ENCODE results near the gene RBM17.
A peak's percentile ranks its signal among the peaks of the same experiment; 100 is the strongest.
"Not testable (repeated sequence)": the region's sequence is repeated elsewhere in the genome, so short reads cannot be mapped to it uniquely, and the experiment has no call there.

RBM17 gene

GRCh38 chr10:6163364-6164270 lies 74.8 kb downstream of the RBM17 start:
- peak; percentile 37 for DNase-seq

- no peak for DNase-seq
Observed at GRCh38 chr10:6164271-6165095, 75.6 kb downstream of the RBM17 start.

DNA sequence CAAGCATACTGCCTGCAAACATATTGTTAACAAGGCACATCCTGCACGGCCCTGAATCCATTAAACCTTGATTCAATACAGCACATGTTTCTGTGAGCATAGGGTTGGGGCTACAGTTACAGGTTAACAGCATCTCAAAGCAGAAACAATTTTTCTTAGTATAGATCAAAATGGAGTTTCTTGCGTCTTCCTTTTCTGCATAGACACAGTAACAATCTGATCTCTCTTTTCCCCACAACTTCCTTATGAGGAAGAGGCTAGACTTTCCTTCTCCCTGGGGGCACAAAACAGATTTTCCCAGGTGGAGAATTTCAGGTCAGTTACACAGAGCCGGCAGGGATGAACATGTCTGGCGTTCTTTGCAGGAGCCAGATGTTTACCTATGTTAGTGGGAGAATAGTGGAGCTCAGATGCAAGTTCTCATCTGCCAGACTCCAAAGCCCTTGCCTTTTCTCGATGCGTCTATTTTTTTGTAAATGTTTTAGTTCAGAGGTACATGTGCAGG lies 76.4 kb downstream of the RBM17 start:
- DNase-seq = no peak

DNA sequence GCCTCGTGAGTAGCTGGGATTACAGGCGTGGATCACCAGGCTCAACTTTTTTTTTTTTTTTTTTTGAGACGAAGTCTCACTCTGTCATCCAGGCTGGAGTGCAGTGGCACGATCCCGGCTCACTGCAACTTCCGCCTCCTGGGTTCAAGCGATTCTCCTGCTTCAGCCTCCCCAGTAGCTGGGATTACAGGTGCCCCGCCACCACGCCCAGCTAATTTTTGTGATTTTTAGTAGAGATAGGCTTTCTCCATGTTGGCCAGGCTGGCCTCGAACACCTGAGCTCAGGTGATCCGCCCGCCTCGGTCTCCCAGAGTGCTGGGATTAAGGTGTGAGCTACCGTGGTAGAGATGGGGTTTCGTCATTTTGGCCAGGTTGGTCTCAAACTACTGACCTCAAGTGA lies 77.1 kb downstream of the RBM17 start:
- not testable (repeated sequence) for DNase-seq

Measured in NCI-H1436 treated with DMSO at 0.1 percent for 48 hours (cell line).